ENCODE results near the gene AGMO.

The AGMO gene

GRCh38 chr7:15586266-15586665 lies 24.5 kb upstream of the AGMO start:
- FAIRE-seq, result no peak
- TF ChIP-seq POLR2A (IDR thresholded peaks at IDR 0.05; ENCODE audit: low read depth, low read length), result no peak
- no peak for TF ChIP-seq POLR2AphosphoS5 (IDR thresholded peaks at IDR 0.05; ENCODE audit: low read depth, low read length)
- TF ChIP-seq TAF1 (IDR thresholded peaks at IDR 0.05; ENCODE audit: borderline replicate concordance, low read depth, low read length), result no peak
- no peak for DNase-seq (ENCODE audit: insufficient read length)

DNA sequence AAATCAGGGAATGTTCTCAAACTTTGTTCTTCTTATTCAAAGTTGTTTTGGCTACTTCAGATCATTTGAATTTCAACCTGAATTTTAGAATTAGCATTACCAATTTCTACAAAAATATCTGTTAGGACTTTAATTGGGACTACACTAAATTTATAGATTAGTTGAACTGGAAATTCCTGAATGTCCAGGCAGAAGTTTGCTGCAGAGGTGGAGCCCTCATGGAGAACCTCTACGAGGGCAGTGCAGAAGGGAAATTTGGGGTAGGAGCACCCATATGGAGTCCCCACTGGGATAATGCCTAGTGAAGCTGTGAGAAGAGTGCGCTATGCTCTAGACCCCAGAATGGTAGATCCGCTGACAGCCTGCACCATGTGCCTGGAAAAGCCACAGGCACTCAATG lies 22.8 kb upstream of the AGMO start:
- DNase-seq (ENCODE audit: insufficient read length) (no peak), FAIRE-seq (no peak)
- TF ChIP-seq TAF1 (IDR thresholded peaks at IDR 0.05; ENCODE audit: borderline replicate concordance, low read depth, low read length), result no peak
- no peak for TF ChIP-seq POLR2AphosphoS5 (IDR thresholded peaks at IDR 0.05; ENCODE audit: low read depth, low read length)
- TF ChIP-seq POLR2A (IDR thresholded peaks at IDR 0.05; ENCODE audit: low read depth, low read length), result no peak

GRCh38 chr7:15582773-15583172 lies 21.0 kb upstream of the AGMO start:
- DNase-seq (ENCODE audit: insufficient read length), result no peak
- no peak for FAIRE-seq
- no peak for TF ChIP-seq POLR2A (IDR thresholded peaks at IDR 0.05; ENCODE audit: low read depth, low read length)
- no peak for TF ChIP-seq POLR2AphosphoS5 (IDR thresholded peaks at IDR 0.05; ENCODE audit: low read depth, low read length)
- TF ChIP-seq TAF1 (IDR thresholded peaks at IDR 0.05; ENCODE audit: borderline replicate concordance, low read depth, low read length), result no peak

GRCh38 chr7:15581352-15581951 lies 19.6 kb upstream of the AGMO start:
- DNase-seq (ENCODE audit: insufficient read length), result no peak
- no peak for TF ChIP-seq TAF1 (IDR thresholded peaks at IDR 0.05; ENCODE audit: borderline replicate concordance, low read depth, low read length)
- TF ChIP-seq POLR2A (IDR thresholded peaks at IDR 0.05; ENCODE audit: low read depth, low read length), result no peak
- TF ChIP-seq POLR2AphosphoS5 (IDR thresholded peaks at IDR 0.05; ENCODE audit: low read depth, low read length), result no peak
- no peak for FAIRE-seq

DNA sequence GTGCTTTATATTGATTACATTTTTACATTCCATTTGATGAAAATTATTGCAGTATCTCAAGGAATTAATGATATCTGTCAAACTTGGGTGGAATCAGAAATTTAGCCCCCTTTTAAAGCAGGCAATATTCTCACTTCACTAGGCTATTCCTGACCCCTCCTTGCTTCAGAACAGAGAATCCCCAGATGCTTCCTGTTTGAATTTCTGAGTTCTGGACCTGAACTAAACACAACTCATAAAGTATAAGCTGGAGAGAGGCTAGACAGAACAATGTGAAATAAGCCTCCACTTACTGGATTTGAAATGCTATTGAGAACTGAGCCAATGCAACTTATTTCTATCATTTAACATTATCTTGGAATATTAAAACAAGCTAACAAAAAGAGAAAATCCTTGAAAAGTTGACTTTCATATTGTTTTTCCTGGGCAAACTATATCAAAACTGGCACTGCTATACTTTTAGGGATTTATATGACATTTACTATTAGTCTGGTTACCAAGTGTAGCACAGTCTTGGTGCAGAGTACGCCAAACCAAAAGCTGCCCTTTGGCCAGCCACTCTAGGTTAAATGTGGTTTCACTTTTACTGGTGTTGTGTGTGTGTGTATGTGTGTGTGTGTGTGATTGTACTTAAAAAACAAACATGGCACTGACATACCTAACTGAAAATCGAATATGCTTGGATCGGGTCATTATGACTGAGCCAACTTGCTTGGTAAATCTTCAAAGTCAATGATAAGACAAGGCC lies 19.0 kb upstream of the AGMO start:
- no peak for DNase-seq (ENCODE audit: insufficient read length)
- no peak for FAIRE-seq
- TF ChIP-seq POLR2A (IDR thresholded peaks at IDR 0.05; ENCODE audit: low read depth, low read length) (no peak), TAF1 (IDR thresholded peaks at IDR 0.05; ENCODE audit: borderline replicate concordance, low read depth, low read length) (no peak), POLR2AphosphoS5 (IDR thresholded peaks at IDR 0.05; ENCODE audit: low read depth, low read length) (no peak)

- TF ChIP-seq POLR2AphosphoS5 (IDR thresholded peaks at IDR 0.05; ENCODE audit: low read depth, low read length) (no peak), TAF1 (IDR thresholded peaks at IDR 0.05; ENCODE audit: borderline replicate concordance, low read depth, low read length) (no peak), POLR2A (IDR thresholded peaks at IDR 0.05; ENCODE audit: low read depth, low read length) (no peak)
- FAIRE-seq, result no peak
- DNase-seq (ENCODE audit: insufficient read length), result no peak
Measured at GRCh38 chr7:15577600-15577999, 15.8 kb upstream of the AGMO start.

DNA sequence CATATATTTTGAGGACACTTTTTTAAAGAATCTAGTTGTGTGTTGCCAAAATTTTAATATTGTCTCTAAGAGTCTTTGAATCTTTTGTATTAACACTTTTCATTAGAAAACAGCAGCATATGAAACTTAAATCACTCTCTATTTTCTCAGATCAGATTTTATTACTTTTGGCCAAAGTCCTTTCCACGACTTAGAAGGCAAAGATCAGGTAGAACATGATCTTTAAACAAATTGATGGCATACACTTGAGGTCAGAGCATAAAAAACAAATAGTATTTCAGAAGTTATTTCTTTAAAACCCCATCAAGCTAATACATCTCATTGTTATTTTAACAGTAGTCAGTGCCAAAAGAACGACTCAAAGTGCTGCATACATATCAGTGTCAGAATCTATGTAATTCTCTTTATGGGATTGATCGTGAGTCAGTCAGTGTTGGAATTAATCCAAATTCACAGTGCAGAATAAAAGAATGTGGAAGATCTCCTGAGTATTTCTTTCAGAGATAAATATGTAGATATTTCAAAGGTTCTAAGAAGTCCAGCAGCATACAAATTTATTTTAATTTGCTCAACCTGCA lies 9.6 kb upstream of the AGMO start:
- DNase-seq (ENCODE audit: insufficient read length) (no peak), FAIRE-seq (no peak)
- TF ChIP-seq POLR2AphosphoS5 (IDR thresholded peaks at IDR 0.05; ENCODE audit: low read depth, low read length), result no peak
- TF ChIP-seq POLR2A (IDR thresholded peaks at IDR 0.05; ENCODE audit: low read depth, low read length), result no peak
- TF ChIP-seq TAF1 (IDR thresholded peaks at IDR 0.05; ENCODE audit: borderline replicate concordance, low read depth, low read length), result no peak

GRCh38 chr7:15567652-15568051 lies 5.8 kb upstream of the AGMO start:
- DNase-seq (ENCODE audit: insufficient read length), result no peak
- no peak for FAIRE-seq
- no peak for TF ChIP-seq POLR2AphosphoS5 (IDR thresholded peaks at IDR 0.05; ENCODE audit: low read depth, low read length)
- no peak for TF ChIP-seq TAF1 (IDR thresholded peaks at IDR 0.05; ENCODE audit: borderline replicate concordance, low read depth, low read length)
- no peak for TF ChIP-seq POLR2A (IDR thresholded peaks at IDR 0.05; ENCODE audit: low read depth, low read length)

GRCh38 chr7:15567036-15567435 lies 5.2 kb upstream of the AGMO start:
- TF ChIP-seq POLR2AphosphoS5 (IDR thresholded peaks at IDR 0.05; ENCODE audit: low read depth, low read length) (no peak), TAF1 (IDR thresholded peaks at IDR 0.05; ENCODE audit: borderline replicate concordance, low read depth, low read length) (no peak), POLR2A (IDR thresholded peaks at IDR 0.05; ENCODE audit: low read depth, low read length) (no peak)
- FAIRE-seq (no peak), DNase-seq (ENCODE audit: insufficient read length) (no peak)

- DNase-seq (ENCODE audit: insufficient read length), result no peak
- TF ChIP-seq POLR2AphosphoS5 (IDR thresholded peaks at IDR 0.05; ENCODE audit: low read depth, low read length) (no peak), POLR2A (IDR thresholded peaks at IDR 0.05; ENCODE audit: low read depth, low read length) (no peak), TAF1 (IDR thresholded peaks at IDR 0.05; ENCODE audit: borderline replicate concordance, low read depth, low read length) (no peak)
- no peak for FAIRE-seq
Measured at GRCh38 chr7:15566476-15566875, 4.7 kb upstream of the AGMO start.

- TF ChIP-seq TAF1 (IDR thresholded peaks at IDR 0.05; ENCODE audit: borderline replicate concordance, low read depth, low read length) (no peak), POLR2AphosphoS5 (IDR thresholded peaks at IDR 0.05; ENCODE audit: low read depth, low read length) (no peak), POLR2A (IDR thresholded peaks at IDR 0.05; ENCODE audit: low read depth, low read length) (no peak)
- no peak for FAIRE-seq
- DNase-seq (ENCODE audit: insufficient read length), result no peak
Measured at GRCh38 chr7:15560968-15561367, 847 bp downstream of the AGMO start.
